ENCODE data around the gene TMEM272.
"Not testable (repeated sequence)": the region's sequence is repeated elsewhere in the genome, so short reads cannot be mapped to it uniquely, and the experiment has no call there.

DNA sequence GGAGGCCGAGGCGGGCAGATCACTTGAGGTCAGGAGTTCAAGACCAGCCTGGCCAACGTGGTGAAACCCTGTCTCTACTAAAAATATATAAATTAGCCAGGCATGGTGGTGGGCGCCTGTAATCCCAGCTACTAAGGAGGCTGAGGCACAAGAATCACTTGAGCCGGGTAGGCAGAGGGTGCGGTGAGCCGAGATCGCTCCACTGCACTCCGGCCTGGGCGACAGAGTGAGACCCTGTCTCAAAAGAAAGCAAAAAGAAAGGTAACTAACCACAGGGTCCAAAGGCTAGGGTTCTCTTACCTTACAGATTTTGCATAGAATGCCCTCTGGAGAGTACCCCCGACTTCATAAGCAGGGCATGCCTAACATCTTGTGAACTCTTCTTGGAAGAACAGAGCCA is 20.3 kb downstream of the TMEM272 start:
- not testable (repeated sequence) for TF ChIP-seq POLR2A (IDR thresholded peaks at IDR 0.05; ENCODE audit: extremely low read depth, insufficient read length); CTCF (IDR thresholded peaks at IDR 0.05; ENCODE audit: low read depth, low read length)

Measured in NB4 (cell line).